HL-60 (cell line): ENCODE measurements around the gene ASCC1.

Source experiments
- DNase-seq, 2 experiments: peaks; one replicate each; pipeline ENCODE4 v3.0.0-alpha.2; 2010 to 2020; ENCODE audit warnings: low read depth in 1 of 2, low spot score in 1 of 2
- H3K27ac ChIP-seq: fragments of 250-450 bp; sonication (Bioruptor Pico); replicated peaks from 2 replicates; pipeline ENCODE4 v1.5.1; 2020; ENCODE audit warnings: mild to moderate bottlenecking, moderate library complexity
- H3K27me3 ChIP-seq: fragments of 250-450 bp; sonication (Bioruptor Pico); 2 replicates; pipeline ENCODE4 v1.5.1; 2021; ENCODE audit warnings: mild to moderate bottlenecking, moderate library complexity; ENCODE audit not compliant: insufficient read depth, poor library complexity, severe bottlenecking
- H3K4me3 ChIP-seq: replicated peaks from 2 replicates; pipeline ENCODE4 v1.5.1; 2011; ENCODE audit warnings: mild to moderate bottlenecking, control low read depth, low read length; ENCODE audit not compliant: insufficient read depth
- CTCF ChIP-seq: IDR thresholded peaks from one replicate; pipeline ENCODE4 v1.5.1; 2011; ENCODE audit warnings: low read length, control low read depth, inconsistent platforms; ENCODE audit not compliant: insufficient read depth
- GABPA ChIP-seq: IDR thresholded peaks from 2 replicates; pipeline ENCODE4 v1.6.1; 2012; ENCODE audit warnings: low read depth
- POLR2AphosphoS5 ChIP-seq: IDR thresholded peaks from 2 replicates; pipeline ENCODE4 v1.6.1; 2012; ENCODE audit warnings: low read depth
- REST ChIP-seq: IDR thresholded peaks from 2 replicates; pipeline ENCODE4 v1.6.1; 2012; ENCODE audit warnings: low read depth; ENCODE audit not compliant: insufficient replicate concordance
- SPI1 ChIP-seq: IDR thresholded peaks from 2 replicates; pipeline ENCODE4 v1.6.1; 2012; ENCODE audit warnings: low read depth, mild to moderate bottlenecking, borderline replicate concordance

The ASCC1 gene

GRCh38 chr10:72105710-72106109 is 110.4 kb downstream of the ASCC1 start:
- no peak overlapping the region for H3K4me3 ChIP-seq
- TF ChIP-seq SPI1, result no peak
- TF ChIP-seq GABPA, result no peak
- TF ChIP-seq POLR2AphosphoS5, result no peak
- TF ChIP-seq CTCF, result no peak
- TF ChIP-seq REST, result no peak
- DNase-seq, result no peak
- no peaks in the 10 kb centered on the region for H3K27me3 ChIP-seq
- H3K27ac ChIP-seq, result no peak overlapping the region

- no peaks in the 10 kb centered on the region for H3K27me3 ChIP-seq
- no peak overlapping the region for H3K27ac ChIP-seq
- DNase-seq, result no peak
- H3K4me3 ChIP-seq, result no peak overlapping the region
- no peak for TF ChIP-seq REST
- no peak for TF ChIP-seq GABPA
- no peak for TF ChIP-seq POLR2AphosphoS5
- TF ChIP-seq CTCF, result no peak
- no peak for TF ChIP-seq SPI1
Measured at GRCh38 chr10:72105098-72105475, 111.0 kb downstream of the ASCC1 start.

GRCh38 chr10:72104472-72105097 is 111.5 kb downstream of the ASCC1 start:
- Histone ChIP-seq H3K27me3 (no peaks in the 10 kb centered on the region), H3K27ac (no peak overlapping the region), H3K4me3 (no peak overlapping the region)
- TF ChIP-seq REST (no peak), POLR2AphosphoS5 (no peak), SPI1 (no peak), GABPA (no peak), CTCF (no peak)
- DNase-seq, result no peak
